HG03175 (cell line): ENCODE results near the gene BNIP5.

ENCODE experiments used
- ATAC-seq: cut with Tn5 transposase; IDR thresholded peaks from one replicate; pipeline ENCODE4 v1.9.1; 2021; ENCODE audit warnings: mild to moderate bottlenecking, moderate library complexity; ENCODE audit not compliant: unreplicated experiment

BNIP5 gene

GRCh38 chr6:36301085-36301658, 35.5 kb downstream of the BNIP5 start:
- no peak for ATAC-seq

GRCh38 chr6:36298027-36298426, 38.7 kb downstream of the BNIP5 start:
- ATAC-seq: no peak

GRCh38 chr6:36297511-36297910, 39.2 kb downstream of the BNIP5 start:
- no peak for ATAC-seq

GRCh38 chr6:36297051-36297450, 39.6 kb downstream of the BNIP5 start:
- ATAC-seq: no peak

GRCh38 chr6:36296240-36296639, 40.4 kb downstream of the BNIP5 start:
- ATAC-seq: no peak

- ATAC-seq: no peak
Measured at GRCh38 chr6:36292170-36292569, 44.5 kb downstream of the BNIP5 start.

- no peak for ATAC-seq
Measured at GRCh38 chr6:36290668-36291620, 45.7 kb downstream of the BNIP5 start.

GRCh38 chr6:36289281-36289878, 47.3 kb downstream of the BNIP5 start:
- ATAC-seq: no peak

GRCh38 chr6:36286858-36287257, 49.8 kb downstream of the BNIP5 start:
- ATAC-seq: no peak

- ATAC-seq: no peak
Measured at GRCh38 chr6:36285797-36286196, 50.9 kb downstream of the BNIP5 start.

GRCh38 chr6:36285187-36285671, 51.5 kb downstream of the BNIP5 start:
- no peak for ATAC-seq

- ATAC-seq: no peak
Measured at GRCh38 chr6:36284359-36284758, 52.3 kb downstream of the BNIP5 start.

GRCh38 chr6:36283608-36284007, 53.1 kb downstream of the BNIP5 start:
- ATAC-seq: no peak

- no peak for ATAC-seq
Measured at GRCh38 chr6:36280983-36281382, 55.7 kb downstream of the BNIP5 start.

GRCh38 chr6:36280467-36280866, 56.2 kb downstream of the BNIP5 start:
- no peak for ATAC-seq

GRCh38 chr6:36277946-36278470, 58.7 kb downstream of the BNIP5 start:
- ATAC-seq: no peak

GRCh38 chr6:36276581-36277536, 59.8 kb downstream of the BNIP5 start:
- no peak for ATAC-seq

- ATAC-seq: no peak
Measured at GRCh38 chr6:36273802-36274514, 62.7 kb downstream of the BNIP5 start.

GRCh38 chr6:36273067-36273466, 63.6 kb downstream of the BNIP5 start:
- no peak for ATAC-seq

- no peak for ATAC-seq
Measured at GRCh38 chr6:36272234-36272633, 64.5 kb downstream of the BNIP5 start.
